Myocyte (in vitro differentiated cells): ENCODE results near the gene USP53. TPM values are rescaled to one million over a fixed set of nuclear protein-coding genes. Genes with fewer than 3 reads are reported as not detected.
"Not testable (repeated sequence)": the region's sequence is repeated elsewhere in the genome, so short reads cannot be mapped to it uniquely, and the experiment has no call there.

Experiments
- DNase-seq: peaks from one replicate; pipeline ENCODE4 v3.0.0-alpha.2; 2012; ENCODE audit warnings: low read depth
- polyA plus RNA-seq: library from polyadenylated mRNA; unstranded; fragments of >200 nt; gene quantifications from one replicate; pipeline ENCODE4 v1.2.1, GENCODE V29; 2012; ENCODE audit warnings: missing spikeins
- total RNA-seq: library from RNA; depleted of rRNA; stranded (reverse); fragments of >200 nt; gene quantifications from 2 replicates; pipeline ENCODE4 v1.2.3, GENCODE V29; 2014

USP53 gene
- total RNA-seq: 34.4 and 43.3 TPM in 2 replicates
- polyA plus RNA-seq: 5.3 TPM

DNA sequence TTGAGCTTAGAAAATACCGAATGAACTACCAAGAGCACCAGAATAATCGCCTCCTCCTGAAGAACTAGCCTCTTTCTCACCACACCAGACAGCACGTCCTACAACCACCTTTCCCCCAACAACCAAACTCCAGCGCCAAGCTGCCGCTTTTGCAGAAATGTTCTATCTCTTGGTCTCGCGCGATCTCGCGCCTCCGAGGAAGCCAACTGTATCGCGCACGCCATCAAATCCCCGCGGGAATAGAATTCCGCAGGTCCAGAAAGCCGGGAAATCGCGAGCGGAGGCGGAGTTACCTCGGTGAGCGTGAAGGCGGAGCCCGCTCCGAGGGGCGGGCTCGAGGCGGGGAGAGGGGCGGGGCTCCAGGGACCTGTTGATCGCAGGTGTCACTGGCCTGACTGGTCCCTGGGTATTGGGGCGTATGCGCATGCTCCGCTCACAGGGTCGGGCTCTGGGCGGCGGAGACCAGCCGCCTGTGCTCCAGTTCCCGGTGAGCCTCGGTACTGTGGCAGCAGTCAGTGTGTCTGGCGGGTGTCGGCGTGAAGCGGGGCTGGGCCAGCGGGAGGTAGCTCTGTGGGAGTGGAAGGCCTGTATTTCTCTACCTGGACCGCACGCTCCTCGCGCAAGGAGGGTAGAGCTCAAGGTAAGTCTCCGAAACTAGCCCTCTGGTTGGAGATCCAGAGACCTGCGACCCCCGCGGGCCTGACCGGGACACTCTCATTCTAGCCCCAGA, at the start of gene USP53:
TSS of gene USP53 (plus strand) at position 480 of the 730 bp plus-strand sequence. CDS start 27,047 bp downstream, outside the sequence.
- DNase-seq: peak; percentile 99

GRCh38 chr4:119165767-119166166, 46.7 kb upstream of the USP53 start:
- DNase-seq: no peak

DNA sequence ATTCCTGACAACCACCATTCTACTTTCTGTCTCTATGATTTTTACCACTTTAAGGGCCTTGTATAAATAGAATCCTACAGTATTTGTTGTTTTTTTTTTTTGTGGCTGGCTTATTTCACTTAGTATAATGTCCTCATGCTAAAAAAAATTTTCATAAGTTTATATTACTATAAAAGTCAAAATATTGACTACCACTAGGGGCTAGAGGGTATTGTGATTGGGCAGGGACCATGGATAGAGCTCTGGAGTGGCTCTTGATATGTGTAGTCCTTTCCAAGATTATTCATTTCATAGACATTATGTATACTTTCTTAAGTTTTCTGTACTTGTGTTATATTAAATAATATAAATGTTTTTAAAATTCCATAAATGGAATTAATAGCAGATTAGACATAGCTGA, 42.3 kb upstream of the USP53 start:
- DNase-seq: no peak

DNA sequence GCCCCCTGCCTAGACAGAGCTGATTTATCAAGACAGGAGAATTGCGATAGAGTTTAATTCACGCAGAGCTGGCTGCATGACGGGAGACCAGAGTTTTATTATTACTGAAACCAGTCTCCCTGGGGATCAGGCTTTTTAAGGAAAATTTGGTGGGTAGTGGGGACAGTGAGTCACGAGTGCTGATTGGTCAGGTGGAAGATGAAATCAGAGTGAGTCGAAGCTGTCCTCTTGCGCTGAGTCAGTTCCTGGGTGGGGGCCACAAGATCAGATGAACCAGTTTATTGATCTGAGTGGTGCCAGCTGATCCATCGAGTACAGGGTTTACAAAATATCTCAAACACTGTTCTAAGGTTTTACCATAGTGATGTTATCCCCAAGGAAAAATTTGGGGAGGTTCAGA, 40.3 kb upstream of the USP53 start:
- DNase-seq: no peak

GRCh38 chr4:119173729-119174361, 38.7 kb upstream of the USP53 start:
- not testable (repeated sequence) for DNase-seq

GRCh38 chr4:119179011-119179410, 33.5 kb upstream of the USP53 start:
- DNase-seq: no peak

DNA sequence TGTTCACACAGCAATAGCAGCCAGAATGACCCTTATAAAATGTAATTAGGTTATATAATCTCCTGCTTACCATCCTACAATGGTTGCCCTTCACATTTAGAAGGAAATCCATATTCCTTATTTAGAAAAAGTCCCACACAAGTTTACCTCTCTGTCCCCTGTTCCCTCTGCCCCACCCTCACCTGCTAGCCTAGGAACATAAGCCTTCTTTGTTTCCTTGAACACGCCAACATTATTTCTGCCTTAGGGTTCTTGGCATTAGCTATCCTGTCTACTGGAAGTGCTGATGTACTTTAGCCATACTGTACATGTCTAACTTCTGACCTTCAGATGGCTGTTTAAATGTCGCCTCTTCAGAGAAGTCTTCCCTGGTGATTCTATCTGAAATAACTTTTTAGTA, 28.4 kb upstream of the USP53 start:
- DNase-seq: no peak

DNA sequence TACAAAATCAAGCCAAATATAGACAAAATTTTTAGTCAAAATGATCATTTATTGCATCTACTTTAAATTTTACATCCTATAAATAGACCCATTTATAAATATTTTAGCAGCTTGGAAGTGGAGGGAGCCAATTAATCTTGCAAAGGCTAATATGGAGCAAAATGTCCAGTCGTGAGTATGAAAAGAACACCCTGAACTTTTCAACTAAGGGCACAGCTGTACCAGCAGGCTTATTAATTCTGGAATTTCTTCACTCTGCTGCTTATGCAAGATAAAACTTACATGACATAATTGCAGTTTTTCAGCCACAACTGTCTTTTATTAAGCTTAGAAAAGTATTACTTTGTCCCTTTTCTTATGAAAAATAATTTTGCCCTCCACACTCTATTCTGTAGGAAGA, 22.9 kb upstream of the USP53 start:
- peak; percentile 27 for DNase-seq

DNA sequence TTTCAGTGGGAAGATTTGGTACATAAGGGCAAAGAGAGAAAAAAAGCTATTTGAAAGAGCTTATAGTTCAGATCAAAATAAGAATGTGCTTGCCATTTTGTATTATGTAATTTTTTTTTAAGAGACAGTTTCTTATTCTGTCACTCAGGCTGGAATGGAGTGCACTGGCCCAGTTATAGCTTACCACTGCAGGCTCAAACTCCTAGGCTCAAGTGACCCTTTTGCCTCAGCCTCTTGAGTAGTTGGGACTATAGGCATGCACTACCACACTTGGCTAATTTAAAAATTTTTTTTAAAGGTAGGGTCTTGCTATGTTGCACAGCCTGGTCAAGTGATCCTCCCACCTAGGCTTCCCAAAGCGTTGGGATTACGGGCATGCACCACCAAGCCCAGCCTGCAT, 22.2 kb upstream of the USP53 start:
- no peak for DNase-seq

- no peak for DNase-seq
These were observed 21.0 kb upstream of the USP53 start for GRCh38 chr4:119191505-119191904.

- DNase-seq: no peak
These were observed 14.7 kb upstream of the USP53 start for GRCh38 chr4:119197772-119198212.

- peak; percentile 21 for DNase-seq
These were observed 7.6 kb upstream of the USP53 start for GRCh38 chr4:119204916-119205315.

DNA sequence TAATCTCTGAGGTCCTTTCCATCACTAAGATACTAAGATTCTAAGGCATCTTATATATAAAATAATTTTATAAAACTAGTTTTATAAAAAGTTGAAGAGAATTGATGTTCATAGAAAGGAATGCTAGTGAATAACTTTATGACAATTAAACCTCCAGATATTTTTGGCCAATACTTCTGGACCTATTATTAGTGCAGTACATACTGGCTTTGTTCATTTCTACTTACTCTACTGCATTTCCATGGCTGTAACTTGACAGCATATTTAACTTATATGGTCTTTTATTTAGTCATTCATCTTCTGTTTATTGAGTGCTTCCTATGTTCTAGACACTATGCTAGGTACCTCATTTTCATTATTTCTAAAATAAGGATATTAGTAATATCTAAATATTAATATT, 6.8 kb upstream of the USP53 start:
- no peak for DNase-seq

DNA sequence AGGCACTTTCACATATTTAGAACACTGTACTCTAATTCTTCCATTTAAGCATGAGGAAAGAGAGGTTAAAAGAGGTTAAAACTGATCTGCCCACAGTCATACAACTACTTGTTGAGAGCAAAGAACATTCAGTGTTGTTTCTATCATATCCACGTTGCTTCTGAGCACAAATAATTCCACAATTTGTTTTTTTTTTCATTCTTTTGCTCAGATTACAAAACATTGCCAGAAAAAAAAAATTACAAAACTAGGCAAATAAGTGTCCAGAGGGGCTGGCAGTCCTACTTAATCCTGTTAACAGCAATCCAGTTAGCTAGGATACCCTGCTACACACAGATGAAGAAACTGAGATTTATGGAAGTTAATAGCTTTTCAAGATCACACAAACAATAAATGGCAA, 6.3 kb upstream of the USP53 start:
- DNase-seq: no peak

DNA sequence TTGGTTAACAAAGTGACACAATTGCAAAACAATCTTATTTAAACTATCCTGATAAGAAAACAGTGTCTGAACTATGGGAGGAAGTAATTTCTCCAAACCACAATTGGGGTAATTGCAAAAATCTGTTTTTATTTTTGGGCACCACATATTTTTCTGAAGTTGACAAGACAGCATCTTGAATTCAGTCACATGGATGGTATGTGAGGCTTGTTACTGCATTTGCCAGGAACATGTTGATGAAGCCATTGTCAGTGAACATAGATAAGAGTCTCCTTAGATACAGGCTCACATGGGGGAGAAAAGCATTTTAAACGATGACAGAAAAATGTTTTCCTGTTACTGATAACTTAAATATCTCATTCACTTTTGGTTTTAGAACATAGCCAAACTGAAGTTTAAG, 5.5 kb upstream of the USP53 start:
- no peak for DNase-seq

DNA sequence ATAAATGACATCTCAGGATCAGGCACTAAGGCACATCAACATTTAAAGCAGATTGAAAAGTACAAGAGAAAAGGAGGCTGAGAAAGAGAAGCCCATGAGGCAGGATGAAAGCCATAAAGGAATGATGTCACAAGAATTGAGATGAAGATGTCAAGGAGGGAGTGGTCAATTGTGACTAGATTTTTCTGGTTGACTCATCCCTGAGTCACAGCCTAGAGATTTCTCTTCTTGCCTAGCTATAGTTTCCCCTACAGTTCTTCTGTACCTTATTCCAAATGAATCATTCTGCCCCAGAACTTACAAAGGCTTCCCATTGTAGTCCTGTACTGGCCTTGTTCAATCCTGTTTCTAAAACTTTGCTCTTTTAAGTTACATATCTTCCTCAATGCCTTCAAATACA, 3.4 kb upstream of the USP53 start:
- peak; percentile 63 for DNase-seq

GRCh38 chr4:119209586-119209985, 2.9 kb upstream of the USP53 start:
- DNase-seq: no peak

DNA sequence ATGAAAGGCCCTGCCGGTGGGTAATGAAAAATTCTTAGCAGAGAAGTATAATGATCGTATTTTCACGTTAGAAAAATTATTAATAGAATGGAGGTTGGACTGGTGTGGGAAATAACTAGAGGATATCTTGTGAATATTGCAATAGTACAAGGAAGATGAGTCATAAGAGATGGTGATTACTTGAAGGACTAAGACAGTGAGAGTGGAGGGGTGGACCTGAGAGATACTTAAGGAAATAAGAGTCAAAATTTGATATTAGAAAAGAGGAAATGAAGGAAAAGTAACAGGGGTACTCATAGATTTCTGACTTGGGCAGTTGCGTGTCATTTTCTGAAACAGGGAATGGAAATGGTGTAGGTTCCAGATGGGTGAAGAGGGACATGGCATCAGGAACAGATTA, 1.7 kb upstream of the USP53 start:
- no peak for DNase-seq

- no peak for DNase-seq
These were observed 663 bp upstream of the USP53 start for GRCh38 chr4:119211867-119212233.

DNA sequence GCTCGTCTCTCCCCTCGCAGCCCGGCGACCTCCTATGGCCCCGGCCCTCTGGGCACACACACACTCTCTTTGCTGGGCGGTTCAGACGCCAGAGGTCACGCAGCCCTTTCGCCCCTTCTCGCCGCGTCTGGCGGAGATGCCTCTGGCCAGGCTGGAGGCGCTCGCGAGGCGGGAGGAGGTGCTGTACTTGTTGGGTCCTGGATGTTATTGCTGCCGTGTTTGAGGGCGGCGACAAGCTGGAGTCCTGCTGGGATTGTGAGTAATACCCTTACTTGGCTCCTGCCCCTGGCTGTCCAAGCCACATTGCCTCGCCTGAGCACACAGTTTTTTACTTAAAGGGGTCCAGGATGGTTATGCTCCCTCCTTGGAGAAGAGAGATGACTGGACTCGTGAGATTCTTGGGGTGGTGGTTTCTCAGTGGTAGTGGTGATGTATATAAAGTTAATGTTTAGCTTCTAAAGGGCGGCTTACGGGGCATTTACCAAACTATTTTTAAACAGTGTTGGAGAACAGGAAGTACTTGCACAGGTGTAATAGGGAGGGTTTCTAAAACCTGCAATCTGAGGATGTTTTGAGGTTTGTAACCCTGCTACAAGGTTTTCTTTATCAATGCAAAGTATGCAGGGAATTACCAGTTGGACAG, 572 bp downstream of the USP53 start:
- peak; percentile 95 for DNase-seq

- DNase-seq: no peak
These were observed 5.6 kb downstream of the USP53 start for GRCh38 chr4:119218093-119218492.

- no peak for DNase-seq
These were observed 8.9 kb downstream of the USP53 start for GRCh38 chr4:119221412-119221811.

GRCh38 chr4:119227690-119228089, 15.2 kb downstream of the USP53 start:
- no peak for DNase-seq
